Muscle layer of duodenum (tissue), 2 donors: Measurements from ENCODE around the gene METTL1.
"Not testable (repeated sequence)": the region's sequence is repeated elsewhere in the genome, so short reads cannot be mapped to it uniquely, and the experiment has no call there.

Source experiments
- H3K27ac ChIP-seq: one replicate; pipeline ENCODE4 v1.7.0; 2013; ENCODE audit warnings: mild to moderate bottlenecking, low read length
- H3K27me3 ChIP-seq: one replicate; pipeline ENCODE4 v1.7.0; 2013; ENCODE audit warnings: low read depth, mild to moderate bottlenecking, control low read depth, low read length
- H3K36me3 ChIP-seq, 2 donors: one replicate each; pipeline ENCODE4 v1.7.0; 2013; ENCODE audit warnings: low read length in 2 of 2, control low read depth in 1 of 2, mild to moderate bottlenecking in 1 of 2; ENCODE audit not compliant: insufficient read depth in 2 of 2, control insufficient read depth in 1 of 2
- H3K4me1 ChIP-seq, 2 donors: one replicate each; pipeline ENCODE4 v1.7.0; 2013; ENCODE audit warnings: low read length in 2 of 2, mild to moderate bottlenecking in 2 of 2, control low read depth in 1 of 2, moderate library complexity in 1 of 2; ENCODE audit not compliant: insufficient read depth in 2 of 2, control insufficient read depth in 1 of 2
- H3K4me3 ChIP-seq, 2 donors: one replicate each; pipeline ENCODE4 v1.7.0; 2013; ENCODE audit warnings: low read length in 2 of 2, low read depth in 1 of 2, mild to moderate bottlenecking in 1 of 2
- H3K9me3 ChIP-seq, 2 donors: one replicate each; pipeline ENCODE4 v1.7.0; 2013; ENCODE audit warnings: low read length in 2 of 2, control low read depth in 1 of 2, mild to moderate bottlenecking in 1 of 2; ENCODE audit not compliant: control insufficient read depth in 1 of 2
- donor health status: healthy.

Gene METTL1

GRCh38 chr12:57724936-57725740, 46.8 kb downstream of the METTL1 start:
- no peak overlapping the region for H3K27ac ChIP-seq
- H3K36me3 ChIP-seq, result peaks cover 16 to 19% of the 10 kb centered on the region in 2 donors
- peaks cover 0 to 14% of the 10 kb centered on the region in 2 donors for H3K4me1 ChIP-seq
- H3K4me3 ChIP-seq, result no peak overlapping the region
- no peaks in the 10 kb centered on the region for H3K9me3 ChIP-seq
- no peaks in the 10 kb centered on the region for H3K27me3 ChIP-seq

GRCh38 chr12:57724003-57724935, 47.6 kb downstream of the METTL1 start:
- Histone ChIP-seq H3K27ac (no peak overlapping the region), H3K36me3 (peaks cover 24 to 28% of the 10 kb centered on the region in 2 donors), H3K4me3 (no peak overlapping the region), H3K9me3 (no peaks in the 10 kb centered on the region), H3K4me1 (peaks cover 0 to 14% of the 10 kb centered on the region in 2 donors), H3K27me3 (no peaks in the 10 kb centered on the region)

- peaks cover 0 to 14% of the 10 kb centered on the region in 2 donors for H3K4me1 ChIP-seq
- no peaks in the 10 kb centered on the region for H3K9me3 ChIP-seq
- no peak overlapping the region for H3K4me3 ChIP-seq
- peaks cover 31 to 35% of the 10 kb centered on the region in 2 donors for H3K36me3 ChIP-seq
- H3K27ac ChIP-seq, result no peak overlapping the region
- H3K27me3 ChIP-seq, result no peaks in the 10 kb centered on the region
Measured at GRCh38 chr12:57723630-57723962, 48.3 kb downstream of the METTL1 start.

- H3K36me3 ChIP-seq, result peaks cover 36 to 41% of the 10 kb centered on the region in 2 donors
- no peak overlapping the region for H3K4me3 ChIP-seq
Measured at GRCh38 chr12:57722716-57723629, 48.9 kb downstream of the METTL1 start.

GRCh38 chr12:57721846-57722608, 49.9 kb downstream of the METTL1 start:
- H3K4me3 ChIP-seq, H3K27ac ChIP-seq, H3K9me3 ChIP-seq, H3K27me3 ChIP-seq: not testable (repeated sequence)
- Histone ChIP-seq H3K4me1 (peaks cover 0 to 12% of the 10 kb centered on the region in 2 donors), H3K36me3 (peaks cover 42 to 50% of the 10 kb centered on the region in 2 donors)

More at GRCh38 chr12:57722716-57723629, 48.9 kb downstream of the METTL1 start:
- no peaks in the 10 kb centered on the region for H3K27me3 ChIP-seq
- peaks cover 0 to 14% of the 10 kb centered on the region in 2 donors for H3K4me1 ChIP-seq
- H3K27ac ChIP-seq, result no peak overlapping the region
- H3K9me3 ChIP-seq, result no peaks in the 10 kb centered on the region

GRCh38 chr12:57720606-57721595, 51.0 kb downstream of the METTL1 start:
- peaks cover 53 to 62% of the 10 kb centered on the region in 2 donors for H3K36me3 ChIP-seq
- H3K4me3 ChIP-seq, result no peak overlapping the region
- peaks cover 0 to 3% of the 10 kb centered on the region in 2 donors for H3K4me1 ChIP-seq
- no peaks in the 10 kb centered on the region for H3K27me3 ChIP-seq
- no peaks in the 10 kb centered on the region for H3K9me3 ChIP-seq
- no peak overlapping the region for H3K27ac ChIP-seq

GRCh38 chr12:57719777-57720605, 51.9 kb downstream of the METTL1 start:
- H3K9me3 ChIP-seq, result no peaks in the 10 kb centered on the region
- no peaks in the 10 kb centered on the region for H3K4me1 ChIP-seq
- H3K36me3 ChIP-seq, result peaks cover 55 to 68% of the 10 kb centered on the region in 2 donors
- no peak overlapping the region for H3K27ac ChIP-seq
- H3K27me3 ChIP-seq, result no peaks in the 10 kb centered on the region
- H3K4me3 ChIP-seq, result no peak overlapping the region

- Histone ChIP-seq H3K27me3 (no peaks in the 10 kb centered on the region), H3K4me1 (no peaks in the 10 kb centered on the region), H3K4me3 (no peak overlapping the region), H3K9me3 (no peaks in the 10 kb centered on the region), H3K27ac (no peak overlapping the region), H3K36me3 (peaks cover 55 to 74% of the 10 kb centered on the region in 2 donors)
Measured at GRCh38 chr12:57718641-57719528, 53.0 kb downstream of the METTL1 start.
